Measurements from ENCODE around the gene MCMBP.
"Not testable (repeated sequence)": the region's sequence is repeated elsewhere in the genome, so short reads cannot be mapped to it uniquely, and the experiment has no call there.

MCMBP gene

DNA sequence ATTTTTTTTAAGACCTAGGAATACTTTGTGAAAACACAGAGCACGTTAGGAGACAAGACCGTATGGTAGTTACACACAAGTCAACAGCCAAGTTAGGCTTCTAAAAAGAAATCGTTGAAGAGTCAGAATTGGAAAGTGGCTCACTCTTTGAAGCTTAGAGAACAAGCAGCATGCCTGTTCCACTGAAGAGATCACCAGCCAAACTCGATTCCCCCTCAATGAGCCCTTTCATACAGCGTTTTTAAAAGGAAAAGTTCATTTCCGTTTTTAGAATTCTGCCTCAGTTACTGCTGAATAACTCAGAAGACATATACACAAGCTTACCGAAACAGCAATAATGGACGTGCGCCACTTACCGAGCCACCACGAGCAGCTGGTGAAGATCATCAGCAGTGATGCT, 41.0 kb downstream of the MCMBP start:
- H3K4me3 ChIP-seq (ENCODE audit: low read depth, low read length), result no peak overlapping the region

DNA sequence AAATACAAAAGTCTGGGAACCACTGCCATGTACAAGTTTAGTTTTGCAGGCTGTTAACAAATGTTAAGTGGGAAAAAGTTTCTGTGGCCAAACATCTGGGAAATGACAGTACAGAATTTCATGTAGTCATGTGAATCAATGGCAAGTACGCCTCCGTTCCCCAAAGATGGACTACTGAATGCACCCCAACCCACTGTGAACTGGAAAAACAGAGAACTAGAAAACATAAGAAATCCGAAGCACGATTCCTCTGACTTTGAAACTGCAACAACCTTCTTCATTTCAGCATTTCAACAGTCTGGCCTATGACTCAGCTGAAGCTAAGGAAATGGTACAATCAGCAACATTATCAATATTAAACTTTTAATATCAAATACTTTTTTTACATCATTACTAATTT, 41.8 kb downstream of the MCMBP start:
- no peak overlapping the region for H3K4me3 ChIP-seq (ENCODE audit: low read depth, low read length)

DNA sequence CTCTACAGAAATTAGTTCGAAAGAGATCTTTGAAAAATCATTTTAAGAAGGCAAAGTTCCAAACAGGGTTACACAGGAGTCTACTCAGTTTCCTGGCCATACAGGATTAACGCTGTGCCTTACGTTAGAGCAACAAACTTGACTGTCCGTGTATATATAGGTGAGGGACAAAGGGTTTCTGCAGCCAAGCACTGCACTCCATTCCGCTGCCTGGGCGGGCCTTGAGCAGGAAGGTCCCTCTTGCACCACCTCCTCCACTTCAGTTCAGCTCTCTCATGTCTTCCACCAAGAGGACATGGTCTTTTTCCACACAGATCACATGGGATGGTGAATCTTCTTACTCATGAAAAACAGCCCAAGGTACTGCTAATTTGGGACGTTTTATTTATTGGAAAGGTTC, 43.2 kb downstream of the MCMBP start:
- H3K4me3 ChIP-seq (ENCODE audit: low read depth, low read length), result no peak overlapping the region

DNA sequence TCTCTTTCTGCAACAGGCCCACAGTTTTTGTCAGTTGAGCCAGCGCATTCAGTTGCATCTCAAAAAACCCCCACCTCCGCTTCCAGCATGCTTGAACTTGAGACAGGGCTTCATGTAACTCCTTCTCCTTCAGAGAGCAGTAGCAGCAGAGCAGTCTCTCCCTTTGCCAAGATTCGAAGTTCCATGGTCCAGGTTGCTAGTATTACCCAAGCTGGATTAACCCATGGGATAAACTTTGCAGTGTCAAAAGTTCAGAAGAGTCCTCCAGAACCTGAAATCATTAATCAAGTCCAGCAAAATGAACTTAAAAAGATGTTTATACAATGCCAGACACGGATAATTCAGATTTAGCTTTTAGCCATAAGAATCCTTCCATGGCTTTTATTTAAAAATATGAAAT, 45.2 kb downstream of the MCMBP start:
- H3K4me3 ChIP-seq (ENCODE audit: low read depth, low read length), result no peak overlapping the region

DNA sequence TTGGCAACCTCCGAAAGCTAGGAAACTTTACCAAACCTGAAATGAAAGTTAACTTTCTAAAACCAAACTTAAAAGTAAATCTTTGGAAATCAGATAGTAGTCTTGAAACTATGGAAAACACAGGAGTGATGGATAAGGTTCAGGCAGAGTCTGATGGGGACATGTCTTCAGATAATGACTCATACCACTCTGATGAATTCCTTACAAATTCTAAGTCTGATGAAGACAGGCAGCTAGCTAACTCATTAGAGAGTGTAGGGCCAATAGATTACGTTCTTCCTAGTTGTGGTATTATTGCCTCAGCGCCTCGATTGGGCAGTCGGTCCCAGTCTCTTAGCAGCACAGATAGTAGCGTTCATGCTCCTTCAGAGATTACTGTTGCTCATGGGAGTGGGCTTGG, 45.9 kb downstream of the MCMBP start:
- no peak overlapping the region for H3K4me3 ChIP-seq (ENCODE audit: low read depth, low read length)

DNA sequence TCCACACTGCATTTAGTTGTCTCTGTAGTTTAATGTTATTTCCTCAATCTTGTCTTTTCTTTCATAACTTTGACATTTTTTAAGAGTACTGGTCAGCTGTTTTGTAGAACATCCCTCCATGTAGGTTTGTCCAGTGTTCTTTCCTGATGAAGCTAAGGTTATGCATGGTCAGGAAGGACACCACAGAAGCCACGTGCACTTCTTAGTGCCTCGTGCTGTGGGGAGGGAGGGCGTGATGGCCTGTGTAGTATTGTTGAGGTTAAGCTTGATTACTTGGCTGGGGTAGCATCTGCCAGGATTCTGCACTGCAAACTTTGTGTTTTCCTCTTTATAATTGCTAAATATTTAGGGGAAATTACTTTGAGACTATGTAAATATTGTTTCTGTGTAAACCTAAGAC, 48.3 kb downstream of the MCMBP start:
- no peak overlapping the region for H3K4me3 ChIP-seq (ENCODE audit: low read depth, low read length)

DNA sequence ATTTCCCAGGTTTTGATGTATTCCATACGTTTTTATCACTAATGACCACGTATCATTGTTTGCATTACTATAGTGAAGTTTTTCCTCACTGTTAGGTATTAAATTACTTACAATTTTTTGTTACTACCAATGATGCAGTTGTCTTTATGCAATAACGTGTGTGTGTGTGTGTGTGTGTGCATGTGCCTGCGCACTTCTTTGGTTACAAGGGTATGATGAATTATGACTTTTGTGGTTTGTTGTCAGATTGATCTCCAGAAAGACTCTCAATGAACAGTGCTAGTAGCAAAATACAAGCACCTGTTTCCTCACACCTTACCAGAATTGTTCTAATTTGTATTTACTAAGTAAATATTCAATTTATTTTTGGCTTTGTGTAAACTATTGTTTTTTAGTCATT, 51.5 kb downstream of the MCMBP start:
- no peak overlapping the region for H3K4me3 ChIP-seq (ENCODE audit: low read depth, low read length)

DNA sequence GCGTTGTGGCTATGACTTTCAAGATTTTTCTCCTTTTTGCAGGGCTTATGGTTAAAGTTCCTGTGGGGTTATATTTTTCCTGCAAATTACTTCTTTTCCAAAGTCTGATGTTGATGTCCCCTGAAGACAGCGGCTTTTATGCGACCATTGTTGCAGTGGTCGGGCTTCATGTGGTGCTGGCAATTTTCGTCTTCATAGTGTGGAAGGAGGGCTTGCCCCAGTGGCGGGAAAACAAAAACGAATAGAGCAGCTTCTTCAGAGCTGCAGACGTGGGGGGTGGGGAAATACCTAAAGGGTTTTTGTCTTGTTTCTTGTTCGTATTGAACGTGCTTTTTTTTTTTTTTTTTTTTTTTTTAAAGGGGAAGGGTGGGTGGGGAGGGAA, 53.8 kb downstream of the MCMBP start:
- no peak overlapping the region for H3K4me3 ChIP-seq (ENCODE audit: low read depth, low read length)

DNA sequence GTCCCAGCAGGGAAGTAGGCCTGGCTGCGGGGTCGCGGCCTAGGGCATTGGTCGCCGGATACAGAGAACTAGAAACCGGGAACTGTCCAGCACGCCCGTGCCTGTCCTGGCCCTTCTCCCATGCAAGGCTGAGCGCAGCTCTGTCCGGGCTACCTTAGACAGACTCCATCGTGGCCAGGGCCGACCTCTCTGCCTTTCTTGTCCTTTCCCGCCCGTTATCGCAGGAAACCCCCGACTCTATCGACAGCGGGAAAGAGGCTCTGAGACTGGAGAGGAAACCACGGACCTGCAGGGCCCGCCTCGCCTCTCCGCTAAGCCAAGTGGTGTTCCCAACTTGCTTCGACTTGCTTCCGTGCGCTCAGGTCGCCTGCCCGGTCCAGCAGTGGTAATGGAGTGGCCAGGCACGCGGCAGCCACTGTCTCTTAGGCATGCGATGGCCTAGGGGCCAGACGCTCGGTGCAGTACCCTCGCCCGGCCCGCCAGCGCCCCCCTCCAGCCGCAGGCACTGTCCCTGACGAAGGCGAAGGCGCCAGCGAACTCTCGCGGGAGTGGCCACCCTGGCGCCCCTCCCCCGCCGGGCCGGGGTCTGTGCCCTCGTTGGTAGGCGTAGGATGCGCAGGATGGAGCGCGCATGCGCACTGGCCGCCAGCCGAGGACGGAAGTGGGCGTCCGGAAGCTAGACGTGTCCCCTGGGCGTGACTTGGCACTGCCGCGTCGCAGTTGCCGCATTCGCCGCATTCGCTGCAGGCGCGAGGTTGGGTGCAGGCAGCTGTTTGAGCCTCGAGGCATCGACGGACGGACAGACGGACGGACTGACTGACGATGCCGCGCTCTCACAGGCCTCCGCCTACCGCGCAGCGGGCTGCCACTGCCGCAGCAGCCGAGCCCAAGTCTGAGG, 54.4 kb downstream of the MCMBP start:
- no peak overlapping the region for H3K4me3 ChIP-seq (ENCODE audit: low read depth, low read length)

DNA sequence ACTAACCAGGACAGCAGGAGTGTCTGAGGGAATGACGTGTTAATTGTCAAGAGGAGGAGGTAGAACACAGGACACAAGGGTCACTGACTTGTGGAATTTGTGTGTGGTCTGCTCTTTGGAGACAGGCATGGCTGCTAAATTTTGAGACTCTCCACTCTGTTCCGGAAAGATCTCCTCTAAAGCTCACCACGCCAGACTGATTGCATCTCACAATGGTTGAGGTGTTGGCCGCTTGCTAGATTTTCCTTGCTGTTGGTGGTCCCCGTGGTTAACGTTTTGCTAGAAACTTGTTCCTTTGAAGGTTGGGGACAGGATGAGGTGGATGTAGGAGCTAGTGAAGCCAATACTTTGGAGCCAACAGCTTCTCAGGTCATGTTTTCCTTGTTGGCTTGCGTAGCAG, 57.0 kb downstream of the MCMBP start:
- no peak overlapping the region for H3K4me3 ChIP-seq (ENCODE audit: low read depth, low read length)

DNA sequence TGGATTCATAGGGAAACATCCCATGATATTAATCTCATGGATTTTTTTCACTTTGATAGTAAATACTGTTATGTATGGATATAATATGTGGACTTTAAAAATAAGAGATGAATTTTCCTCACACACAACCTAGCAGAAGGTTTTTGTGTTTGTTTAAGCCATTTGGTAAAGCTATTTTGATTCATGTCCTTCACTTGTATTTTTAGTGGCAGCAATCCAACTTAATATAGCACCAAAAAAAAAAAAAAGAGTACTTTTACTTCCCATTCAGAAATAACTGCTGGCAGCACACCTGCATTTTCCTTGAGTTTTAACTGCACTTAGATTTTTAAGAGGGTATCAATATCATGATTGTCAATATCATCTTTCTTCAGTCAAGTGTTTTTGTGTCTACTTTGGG, 60.0 kb downstream of the MCMBP start:
- no peak overlapping the region for H3K4me3 ChIP-seq (ENCODE audit: low read depth, low read length)

DNA sequence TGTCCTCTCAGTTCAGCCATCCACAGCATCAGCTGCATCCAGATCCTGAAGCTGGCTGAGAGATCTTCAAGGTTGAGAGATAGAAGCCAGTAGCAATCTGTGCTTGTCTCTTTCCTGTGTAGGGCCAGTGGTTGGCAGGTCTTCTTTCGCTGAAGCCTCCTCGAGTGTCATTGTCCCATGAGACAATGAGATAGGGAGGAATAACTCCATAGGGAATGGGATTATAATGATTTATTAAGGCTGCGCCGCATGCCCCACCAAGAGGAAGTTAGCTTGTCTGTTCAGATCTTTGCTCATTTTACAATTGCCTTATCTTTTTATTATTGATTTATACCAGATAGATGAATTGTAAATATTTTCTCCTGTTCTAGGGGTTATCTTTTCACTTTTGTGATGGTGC, 61.5 kb downstream of the MCMBP start:
- H3K4me3 ChIP-seq (ENCODE audit: low read depth, low read length), result no peak overlapping the region

DNA sequence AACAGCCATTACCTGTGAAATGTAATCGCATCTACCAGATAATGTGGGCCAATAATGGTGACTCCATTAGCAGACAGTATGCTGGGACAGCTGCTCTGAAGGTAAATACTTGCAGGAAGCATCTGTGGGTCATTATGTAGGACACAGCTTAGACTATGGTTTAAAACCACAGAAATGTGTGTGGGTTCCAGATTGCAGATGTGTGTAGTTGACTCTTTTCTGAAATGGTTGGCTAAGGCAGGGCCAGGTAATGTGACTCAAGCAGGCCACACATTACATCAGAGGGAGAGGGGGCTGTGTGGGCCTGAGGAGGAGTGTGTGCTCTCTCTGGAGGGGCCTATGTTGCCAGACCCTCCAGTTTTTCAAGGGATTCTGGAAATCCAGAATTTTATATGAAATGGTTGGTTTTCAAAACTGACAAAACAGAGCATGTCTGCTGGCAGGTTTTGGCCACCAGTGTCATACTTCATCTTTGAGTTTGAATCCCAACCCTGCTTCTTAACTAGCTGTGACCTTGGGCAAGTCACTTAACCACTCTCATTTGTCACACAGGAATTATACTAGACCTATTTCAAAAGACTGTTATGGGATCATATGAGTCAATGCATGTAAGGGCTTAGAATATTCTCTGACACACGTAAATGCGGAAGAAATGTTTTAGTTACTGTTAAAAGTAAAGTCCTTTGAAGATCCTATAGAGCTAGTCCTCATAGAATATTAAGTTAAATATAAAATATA, 64.5 kb downstream of the MCMBP start:
- no peak overlapping the region for H3K4me3 ChIP-seq (ENCODE audit: low read depth, low read length)

DNA sequence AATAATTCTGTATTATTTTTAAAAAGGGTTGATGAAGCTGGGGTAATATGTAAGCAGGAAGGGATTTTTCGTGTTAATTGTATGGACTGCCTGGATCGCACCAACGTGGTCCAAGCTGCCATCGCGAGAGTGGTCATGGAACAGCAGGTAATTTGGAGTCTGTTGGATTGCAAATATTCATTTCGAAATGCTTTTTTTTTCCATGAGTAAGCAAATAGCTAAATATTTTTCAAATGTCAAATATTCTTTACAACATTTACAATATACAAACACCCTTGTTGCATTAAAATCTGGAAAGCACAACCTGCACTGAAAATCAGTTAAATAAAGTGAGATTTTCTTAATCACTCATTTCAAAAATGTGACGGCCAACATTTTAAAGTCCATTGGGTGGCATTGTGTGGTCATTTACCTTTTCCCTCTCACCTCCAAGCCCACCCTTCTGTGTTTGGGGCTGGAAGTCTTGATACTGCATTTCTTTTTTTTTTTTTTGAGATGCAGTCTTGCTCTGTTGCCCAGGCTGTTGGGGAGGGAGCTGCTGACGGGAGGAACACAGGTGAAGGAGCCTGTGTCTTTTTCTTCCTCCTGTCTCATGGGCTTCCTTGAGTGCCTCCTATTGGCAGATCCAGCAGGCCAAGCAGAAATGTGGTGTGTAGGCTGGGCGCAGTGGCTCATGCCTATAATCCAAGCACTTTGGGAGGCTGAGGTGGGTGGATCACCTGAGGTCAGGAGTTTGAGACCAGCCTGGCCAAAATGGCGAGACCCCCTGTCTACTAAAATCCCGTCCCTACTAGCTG, 66.1 kb downstream of the MCMBP start:
- no peak overlapping the region for H3K4me3 ChIP-seq (ENCODE audit: low read depth, low read length)

DNA sequence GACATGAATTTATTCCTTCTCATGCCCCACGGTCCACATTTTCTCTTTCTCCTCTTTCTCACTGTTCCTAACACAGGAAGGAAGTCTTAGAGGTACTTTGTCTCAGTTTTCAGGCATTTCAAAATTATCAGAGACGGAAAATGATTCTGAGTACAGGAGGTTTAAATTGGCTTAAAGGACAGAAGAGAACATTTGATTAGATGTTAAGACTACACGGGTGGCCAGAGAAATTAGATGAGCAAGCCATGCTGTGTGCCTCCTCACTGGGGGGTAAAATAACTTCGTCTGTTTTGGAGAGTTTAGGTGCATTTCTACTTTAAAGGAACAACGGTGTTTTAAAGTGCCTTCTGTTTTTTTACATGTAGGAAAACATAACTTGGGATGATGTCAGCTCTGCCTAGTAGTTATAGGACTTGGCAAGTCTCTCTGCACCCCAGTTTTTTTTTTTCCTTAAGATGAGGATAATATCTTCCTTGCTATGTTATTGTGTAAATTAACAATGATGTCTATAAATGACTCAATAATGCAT, 66.9 kb downstream of the MCMBP start:
- H3K4me3 ChIP-seq (ENCODE audit: low read depth, low read length), result no peak overlapping the region

DNA sequence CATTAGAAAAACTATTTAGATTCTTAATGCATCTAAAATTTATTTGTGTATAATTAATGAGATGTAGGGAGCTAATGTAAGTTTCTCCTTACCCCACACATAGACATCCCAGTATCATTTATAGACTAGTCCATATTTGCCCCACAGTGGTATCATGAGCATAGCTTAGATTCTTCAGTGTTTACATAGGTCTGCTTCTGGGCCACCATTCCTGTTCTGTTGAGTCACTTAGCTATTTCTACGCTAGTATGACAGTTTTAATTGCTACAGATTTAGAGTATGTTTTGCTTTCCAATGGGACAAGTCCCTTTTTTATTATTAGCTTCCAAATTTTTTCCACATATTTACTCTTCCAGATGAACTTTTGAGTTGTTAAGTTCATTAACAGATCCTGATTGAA, 69.4 kb downstream of the MCMBP start:
- H3K4me3 ChIP-seq (ENCODE audit: low read depth, low read length), result no peak overlapping the region

DNA sequence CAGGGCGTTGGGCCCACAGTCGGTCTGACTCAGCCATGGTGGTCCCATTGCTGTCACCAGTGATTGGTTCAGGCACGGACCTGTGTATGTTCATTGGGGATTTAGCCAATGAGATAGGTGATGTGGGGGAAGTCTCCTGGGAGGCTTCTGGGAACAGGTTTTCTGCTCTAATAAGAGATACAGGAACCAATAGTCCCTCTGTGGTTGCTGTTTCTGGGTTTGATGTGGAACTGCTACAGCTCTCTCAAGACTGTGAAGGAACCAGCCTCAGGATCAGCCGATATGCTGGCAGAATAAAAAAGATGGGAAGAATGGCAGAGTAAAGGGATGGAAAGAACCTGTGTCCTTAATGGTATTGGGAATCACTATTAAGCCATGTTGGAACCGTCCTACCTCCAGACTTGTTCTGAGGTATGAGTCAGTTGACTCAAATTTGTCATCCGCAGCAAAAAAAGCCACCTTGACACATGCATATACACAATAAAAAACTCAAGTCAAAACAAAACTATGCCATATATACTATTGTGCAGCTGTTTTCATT, 70.6 kb downstream of the MCMBP start:
- H3K4me3 ChIP-seq (ENCODE audit: low read depth, low read length), result no peak overlapping the region

DNA sequence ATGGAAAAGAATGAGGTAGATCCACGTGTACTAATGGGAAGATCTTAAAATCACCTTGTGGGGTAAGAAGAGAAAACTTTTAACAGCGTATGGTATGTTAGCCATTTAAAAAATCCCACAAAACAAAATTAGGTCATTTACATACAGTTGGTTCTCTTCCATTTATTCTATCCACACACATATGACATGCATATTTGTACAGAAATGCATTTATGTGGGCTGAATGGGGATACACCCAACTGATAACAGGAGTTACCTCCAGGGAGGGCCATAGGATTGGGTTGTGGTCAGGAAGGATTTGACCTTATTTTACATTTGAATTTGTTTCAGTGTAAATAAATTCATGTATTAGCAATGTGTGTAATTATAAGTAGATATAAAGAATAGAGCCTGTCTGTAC, 71.5 kb downstream of the MCMBP start:
- H3K4me3 ChIP-seq (ENCODE audit: low read depth, low read length), result no peak overlapping the region

DNA sequence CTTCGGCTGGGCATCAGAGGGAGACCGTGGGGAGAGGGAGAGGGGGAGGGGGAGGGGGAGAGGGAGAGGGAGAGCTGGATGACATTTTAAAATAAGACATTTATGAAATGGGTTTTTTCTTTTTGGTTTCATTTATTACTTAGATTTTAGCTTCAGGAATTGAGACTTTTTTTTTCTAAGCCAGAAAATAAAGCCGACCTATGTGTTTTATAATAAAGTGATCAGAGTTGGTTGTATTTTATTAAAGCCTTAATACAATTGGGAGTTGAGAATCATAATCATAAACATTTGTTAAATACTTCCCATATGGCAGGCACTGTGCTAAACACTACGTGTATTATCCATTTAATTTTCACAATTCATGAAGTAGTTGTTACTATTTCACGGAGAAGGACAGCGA, 76.6 kb downstream of the MCMBP start:
- no peak overlapping the region for H3K4me3 ChIP-seq (ENCODE audit: low read depth, low read length)

DNA sequence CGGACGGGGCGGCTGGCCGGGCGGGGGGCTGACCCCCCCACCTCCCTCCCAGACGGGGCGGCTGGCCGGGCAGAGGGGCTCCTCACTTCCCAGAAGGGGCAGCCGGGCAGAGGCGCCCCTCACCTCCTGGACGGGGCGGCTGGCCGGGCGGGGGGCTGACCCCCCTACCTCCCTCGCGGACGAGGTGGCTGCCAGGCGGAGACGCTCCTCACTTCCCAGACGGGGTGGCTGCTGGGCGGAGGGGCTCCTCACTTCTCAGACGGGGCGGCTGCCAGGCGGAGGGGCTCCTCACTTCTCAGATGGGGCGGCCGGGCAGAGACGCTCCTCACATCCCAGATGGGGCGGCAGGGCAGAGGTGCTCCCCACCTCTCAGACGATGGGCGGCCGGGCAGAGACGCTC, 77.5 kb downstream of the MCMBP start:
- H3K4me3 ChIP-seq (ENCODE audit: low read depth, low read length), result not testable (repeated sequence)

DNA sequence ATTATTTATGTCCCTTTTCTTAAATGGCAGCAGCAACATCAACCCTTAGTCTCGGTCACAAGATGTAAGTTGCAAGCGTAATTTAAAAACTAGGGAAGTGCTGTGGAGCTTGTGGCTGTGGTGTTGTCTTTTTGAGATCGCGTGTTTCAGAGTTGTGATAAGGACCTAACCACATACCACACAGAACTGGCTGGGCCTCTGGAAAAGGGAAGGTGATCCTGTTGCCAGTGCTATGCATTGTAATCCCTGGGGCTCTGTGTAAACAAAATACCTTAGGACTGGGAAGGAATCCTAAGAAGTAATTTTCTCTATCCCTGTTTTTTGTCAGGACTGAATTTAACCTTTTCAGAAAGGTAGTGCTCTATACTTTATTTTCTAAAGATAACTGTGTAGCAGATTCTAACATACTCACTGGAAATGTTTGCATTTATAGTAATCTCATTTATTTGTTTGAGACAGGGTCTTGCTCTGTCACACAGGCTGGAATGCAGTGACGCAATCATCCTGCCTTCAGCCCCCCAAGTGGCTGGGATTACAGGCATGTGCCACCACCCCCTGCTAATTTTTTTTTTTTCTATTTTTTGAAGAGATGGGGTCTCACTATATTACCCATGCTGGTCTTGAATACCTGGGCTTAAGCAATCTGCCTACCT, 86.4 kb downstream of the MCMBP start:
- no peak overlapping the region for H3K4me3 ChIP-seq (ENCODE audit: low read depth, low read length)
